CD8-positive, alpha-beta memory T cell (primary cell): ENCODE data around the gene SMCO4. TPM values are rescaled to one million over a fixed set of nuclear protein-coding genes. Genes with fewer than 3 reads are reported as not detected.
"Not testable (repeated sequence)": the region's sequence is repeated elsewhere in the genome, so short reads cannot be mapped to it uniquely, and the experiment has no call there.

Source experiments
- CTCF ChIA-PET: fragments of 350-600 bp; sonication (Branson Sonifier 250); formaldehyde crosslinking; loops from one replicate; lab custom pipeline; 2021; ENCODE audit warnings: antibody characterized with exemption; lab: Charles Lee
- POLR2A ChIA-PET: fragments of 350-600 bp; sonication (Branson Sonifier 250); formaldehyde crosslinking; loops from one replicate; lab custom pipeline; 2021; ENCODE audit warnings: antibody characterized with exemption; lab: Charles Lee
- DNase-seq, 5 donors: peaks; one replicate each; pipeline versions ENCODE4 v3.0.0 to v3.0.0-alpha.2; 2020 to 2022; ENCODE audit warnings: mixed read lengths in 1 of 5
- H3K27ac ChIP-seq: one replicate; pipeline ENCODE4 v1.7.0; 2013; ENCODE audit warnings: low read depth, mild to moderate bottlenecking, low read length, moderate library complexity
- H3K27me3 ChIP-seq: 2 replicates; pipeline ENCODE4 v1.7.0; 2013; ENCODE audit warnings: low read length, mild to moderate bottlenecking; ENCODE audit not compliant: insufficient read depth, poor library complexity, severe bottlenecking
- H3K36me3 ChIP-seq: 2 replicates; pipeline ENCODE4 v1.7.0; 2013; ENCODE audit warnings: mild to moderate bottlenecking, low read length, moderate library complexity; ENCODE audit not compliant: insufficient read depth
- H3K4me1 ChIP-seq: 2 replicates; pipeline ENCODE4 v1.7.0; 2013; ENCODE audit warnings: mild to moderate bottlenecking, low read length, moderate library complexity; ENCODE audit not compliant: insufficient read depth
- H3K4me3 ChIP-seq: 2 replicates; pipeline ENCODE4 v1.7.0; 2013; ENCODE audit warnings: mild to moderate bottlenecking, low read length
- H3K9me3 ChIP-seq: 2 replicates; pipeline ENCODE4 v1.7.0; 2013; ENCODE audit warnings: mild to moderate bottlenecking, low read length
- H3K27ac Mint-ChIP-seq, 8 donors: one replicate each; pipeline ENCODE4 v1.8.0; 2020 to 2021; ENCODE audit warnings: mixed read lengths in 8 of 8, mild to moderate bottlenecking in 6 of 8, inconsistent platforms in 3 of 8, moderate library complexity in 3 of 8
- H3K27me3 Mint-ChIP-seq, 2 donors: one replicate each; pipeline ENCODE4 v1.8.0; 2020 to 2021; ENCODE audit warnings: mixed read lengths in 2 of 2, mild to moderate bottlenecking in 1 of 2, moderate library complexity in 1 of 2
- H3K36me3 Mint-ChIP-seq, 3 donors: one replicate each; pipeline ENCODE4 v1.8.0; 2020 to 2021; ENCODE audit warnings: mixed read lengths in 3 of 3, inconsistent platforms in 1 of 3, mild to moderate bottlenecking in 1 of 3
- H3K4me1 Mint-ChIP-seq, 3 donors: one replicate each; pipeline ENCODE4 v1.8.0; 2020 to 2021; ENCODE audit warnings: mixed read lengths in 3 of 3, inconsistent platforms in 1 of 3, mild to moderate bottlenecking in 1 of 3
- H3K4me3 Mint-ChIP-seq, 7 donors: one replicate each; pipeline ENCODE4 v1.8.0; 2020 to 2021; ENCODE audit warnings: mixed read lengths in 7 of 7, mild to moderate bottlenecking in 6 of 7, moderate library complexity in 4 of 7, inconsistent platforms in 2 of 7
- H3K9me3 Mint-ChIP-seq, 5 donors: one replicate each; pipeline ENCODE4 v1.8.0; 2020 to 2022; ENCODE audit warnings: mixed read lengths in 5 of 5, mild to moderate bottlenecking in 3 of 5, moderate library complexity in 2 of 5, inconsistent platforms in 1 of 5
- polyA plus RNA-seq: library from polyadenylated mRNA; unstranded; fragments of 300-500 nt; fragmentation: Illumina TruSeq; gene quantifications from one replicate; pipeline ENCODE4 v1.2.3, GENCODE V29; 2021
- total RNA-seq, 2 experiments: library from RNA; stranded (reverse); gene quantifications; one replicate each; pipeline ENCODE4 v1.2.3, GENCODE V29; 2021

Gene SMCO4
- total and polyA plus RNA-seq, 3 experiments from 2014 or later = 8.2 to 10.8 (median 9.0) TPM

DNA sequence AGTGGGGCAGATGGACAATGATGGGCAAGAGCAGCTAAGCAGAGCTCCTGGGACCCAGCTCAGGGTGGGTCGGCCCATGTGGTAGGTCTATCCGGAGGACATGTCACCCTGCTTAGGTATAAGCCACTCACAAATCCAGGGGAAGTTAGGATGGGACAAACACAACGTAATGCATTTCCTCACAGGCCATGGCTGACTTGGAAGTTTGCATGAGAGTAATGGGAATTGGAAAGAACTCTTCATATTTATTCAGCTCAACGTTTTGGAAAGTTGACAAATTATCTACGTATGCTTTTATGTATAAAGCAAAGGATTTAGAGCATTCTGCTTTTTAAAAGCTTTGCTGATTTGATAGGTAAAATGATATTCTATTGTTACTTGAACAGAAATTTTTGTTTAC is 74.9 kb downstream of the SMCO4 start:
- Histone ChIP-seq H3K27ac (no peak overlapping the region), H3K36me3 (no peaks in the 10 kb centered on the region), H3K4me3 (no peak overlapping the region), H3K9me3 (no peaks in the 10 kb centered on the region), H3K4me1 (no peaks in the 10 kb centered on the region), H3K27me3 (no peaks in the 10 kb centered on the region)
- no peak for DNase-seq
- ChIA-PET POLR2A (no interaction called here), CTCF (no interaction called here)
- H3K9me3 Mint-ChIP-seq = peaks cover 0 to 4% (median 0%) of the 10 kb centered on the region in 5 donors
- peaks cover 0 to 4% of the 10 kb centered on the region in 2 donors for H3K27me3 Mint-ChIP-seq
- no peaks in the 10 kb centered on the region for H3K36me3 Mint-ChIP-seq
- no peak overlapping the region for H3K4me3 Mint-ChIP-seq
- H3K27ac Mint-ChIP-seq = no peak overlapping the region
- H3K4me1 Mint-ChIP-seq = no peaks in the 10 kb centered on the region

DNA sequence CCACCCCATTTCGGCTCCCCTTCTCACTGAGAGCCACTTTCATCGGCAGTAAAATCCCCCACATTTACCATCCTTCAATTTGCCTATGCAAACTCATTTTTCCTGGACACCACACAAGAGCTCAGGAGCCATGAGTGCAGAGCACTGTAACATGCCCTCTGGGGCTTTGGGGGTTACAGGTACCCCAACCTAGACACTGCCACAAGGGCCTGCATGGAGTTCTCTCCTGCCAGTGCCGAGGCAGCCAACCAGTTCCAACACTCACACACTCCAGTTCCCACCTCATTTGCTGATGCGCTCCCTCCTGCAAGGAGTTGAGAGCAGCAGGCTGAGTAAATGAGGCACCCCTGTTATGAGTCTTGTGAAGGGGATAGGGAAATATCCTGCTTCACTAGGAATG is 76.1 kb downstream of the SMCO4 start:
- H3K4me1 Mint-ChIP-seq = no peaks in the 10 kb centered on the region
- peaks cover 0 to 6% of the 10 kb centered on the region in 2 donors for H3K27me3 Mint-ChIP-seq
- POLR2A ChIA-PET = no interaction called here
- Histone ChIP-seq H3K4me1 (no peaks in the 10 kb centered on the region), H3K9me3 (no peaks in the 10 kb centered on the region), H3K27ac (no peak overlapping the region), H3K27me3 (no peaks in the 10 kb centered on the region), H3K36me3 (no peaks in the 10 kb centered on the region), H3K4me3 (no peak overlapping the region)
- no peak for DNase-seq
- CTCF ChIA-PET = no interaction called here
- H3K27ac Mint-ChIP-seq = no peak overlapping the region
- H3K4me3 Mint-ChIP-seq = no peak overlapping the region
- H3K36me3 Mint-ChIP-seq = no peaks in the 10 kb centered on the region
- peaks cover 0 to 4% (median 0%) of the 10 kb centered on the region in 5 donors for H3K9me3 Mint-ChIP-seq

DNA sequence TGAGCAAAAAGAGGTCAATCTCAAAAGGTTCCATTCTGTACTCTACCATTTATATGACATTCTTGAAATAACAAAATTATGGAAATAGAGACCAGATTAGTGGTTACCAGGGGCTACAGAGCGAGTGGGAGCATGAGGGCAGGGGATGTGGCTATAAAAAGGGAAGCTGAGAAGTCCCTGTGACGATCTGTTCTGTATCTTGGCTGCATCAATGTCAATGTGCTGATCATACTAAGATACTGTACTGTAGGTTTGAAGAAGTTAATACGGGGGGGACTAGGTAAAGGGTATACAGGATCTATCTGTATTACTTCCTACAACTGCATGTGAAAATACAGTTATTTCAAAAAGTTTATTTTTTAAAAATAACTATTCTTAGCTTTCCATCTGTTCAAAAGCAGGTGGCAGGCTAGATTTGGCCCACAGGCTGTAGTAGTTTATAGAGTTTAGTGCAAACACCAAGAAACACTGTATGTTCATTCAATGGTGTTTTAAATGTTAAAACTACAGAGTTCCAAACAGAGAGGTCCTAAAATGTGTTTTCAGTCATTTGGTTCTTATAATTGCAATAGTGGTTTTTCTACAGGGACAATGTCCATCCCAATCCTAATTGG is 78.2 kb downstream of the SMCO4 start:
- Mint-ChIP-seq H3K27ac (no peak overlapping the region), H3K4me3 (no peak overlapping the region), H3K36me3 (no peaks in the 10 kb centered on the region), H3K27me3 (peaks cover 0 to 8% of the 10 kb centered on the region in 2 donors), H3K4me1 (no peaks in the 10 kb centered on the region), H3K9me3 (peaks cover 0 to 2% (median 0%) of the 10 kb centered on the region in 5 donors)
- no peak for DNase-seq
- Histone ChIP-seq H3K4me1 (no peaks in the 10 kb centered on the region), H3K36me3 (no peaks in the 10 kb centered on the region), H3K27ac (no peak overlapping the region), H3K9me3 (no peaks in the 10 kb centered on the region), H3K4me3 (no peak overlapping the region), H3K27me3 (no peaks in the 10 kb centered on the region)
- CTCF ChIA-PET = no interaction called here
- POLR2A ChIA-PET = no interaction called here

DNA sequence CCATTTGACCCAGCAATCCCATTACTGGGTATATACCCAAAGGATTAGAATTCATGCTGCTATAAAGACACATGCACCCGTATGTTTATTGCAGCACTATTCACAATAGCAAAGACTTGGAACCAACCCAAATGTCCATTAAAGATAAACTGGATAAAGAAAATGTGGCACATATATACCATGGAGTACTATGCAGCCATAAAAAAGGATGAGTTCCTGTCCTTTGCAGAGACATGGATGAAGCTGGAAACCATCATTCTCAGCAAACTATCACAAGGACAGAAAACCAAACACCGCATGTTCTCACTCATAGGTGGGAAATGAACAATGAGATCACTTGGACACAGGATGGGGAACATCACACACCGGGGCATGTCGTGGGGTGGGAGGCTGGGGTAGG is 79.5 kb downstream of the SMCO4 start:
- H3K27ac Mint-ChIP-seq, H3K4me3 ChIP-seq, H3K36me3 Mint-ChIP-seq, H3K27ac ChIP-seq, H3K4me1 ChIP-seq, H3K27me3 Mint-ChIP-seq, H3K4me1 Mint-ChIP-seq, POLR2A ChIA-PET, CTCF ChIA-PET, H3K27me3 ChIP-seq, H3K4me3 Mint-ChIP-seq, H3K36me3 ChIP-seq, DNase-seq, H3K9me3 Mint-ChIP-seq, H3K9me3 ChIP-seq: not testable (repeated sequence)

DNA sequence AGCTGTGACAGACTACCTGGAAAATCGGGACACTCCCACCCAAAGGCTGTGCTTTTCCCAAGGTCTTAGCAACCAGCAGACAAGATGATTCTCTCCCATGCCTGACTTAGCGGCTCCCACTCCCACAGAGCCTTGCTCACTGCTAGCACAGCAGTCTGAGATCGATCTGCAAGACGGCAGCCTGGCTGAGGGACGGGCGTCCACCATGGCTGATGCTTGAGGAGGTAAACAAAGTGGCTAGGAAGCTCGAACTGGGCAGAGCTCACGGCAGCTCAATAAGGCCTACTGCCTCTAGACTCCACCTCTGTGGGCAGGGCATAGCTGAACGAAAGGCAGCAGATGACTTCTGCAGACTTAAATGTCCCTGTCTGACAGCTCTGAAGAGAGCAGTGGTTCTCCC is 84.9 kb downstream of the SMCO4 start:
- Mint-ChIP-seq H3K4me3 (no peak overlapping the region), H3K4me1 (no peaks in the 10 kb centered on the region), H3K27me3 (peaks cover 7% of the 10 kb centered on the region in 2 donors), H3K36me3 (no peaks in the 10 kb centered on the region), H3K27ac (peak overlapping the region in 1 of 8 donors; percentile 46), H3K9me3 (peaks cover 0 to 6% (median 0%) of the 10 kb centered on the region in 5 donors)
- H3K27me3 ChIP-seq = no peaks in the 10 kb centered on the region
- no peak overlapping the region for H3K4me3 ChIP-seq
- ChIA-PET CTCF (no interaction called here), POLR2A (no interaction called here)
- no peak overlapping the region for H3K27ac ChIP-seq
- H3K9me3 ChIP-seq = no peaks in the 10 kb centered on the region
- no peaks in the 10 kb centered on the region for H3K4me1 ChIP-seq
- no peak for DNase-seq
- H3K36me3 ChIP-seq = no peaks in the 10 kb centered on the region

DNA sequence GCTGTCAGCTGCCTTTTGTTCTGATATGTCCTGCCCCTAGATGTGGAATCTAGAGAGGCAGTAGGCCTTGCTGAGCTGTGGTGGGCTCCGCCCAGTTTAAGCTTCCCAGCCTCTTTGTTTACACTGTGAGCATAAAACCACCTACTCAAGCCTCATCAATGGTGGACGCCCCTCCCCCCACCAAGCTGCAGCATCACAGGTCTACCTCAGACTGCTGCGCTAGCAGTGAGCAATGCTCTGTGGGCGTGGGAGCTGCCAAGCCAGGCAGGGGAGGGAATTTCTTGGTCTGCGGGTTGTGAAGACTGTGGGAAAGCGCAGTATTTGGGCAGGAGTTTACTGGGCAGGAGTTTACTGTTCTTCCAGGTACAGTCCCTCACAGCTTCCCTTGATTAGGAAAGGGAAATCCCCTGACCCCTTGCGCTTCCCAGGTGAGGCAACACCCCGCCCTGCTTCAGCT is 98.5 kb downstream of the SMCO4 start:
- peak in 1 of 5 donors; percentile 56 for DNase-seq

DNA sequence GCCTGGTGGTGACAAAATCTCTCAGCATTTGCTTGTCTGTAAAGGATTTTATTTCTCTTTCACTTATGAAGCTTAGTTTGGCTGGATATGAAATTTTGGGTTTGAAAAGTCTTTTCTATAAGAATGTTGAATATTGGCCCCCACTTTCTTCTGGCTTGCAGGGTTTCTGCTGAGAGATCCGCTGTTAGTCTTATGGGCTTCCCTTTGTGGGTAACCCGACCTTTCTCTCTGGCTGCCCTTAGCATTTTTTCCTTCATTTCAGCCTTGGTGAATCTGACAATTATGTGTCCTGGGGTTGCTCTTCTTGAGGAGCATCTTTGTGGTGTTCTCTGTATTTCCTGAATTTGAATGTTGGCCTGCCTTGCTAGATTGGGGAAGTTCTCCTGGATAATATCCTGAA is 100.0 kb downstream of the SMCO4 start:
- H3K9me3 ChIP-seq, H3K4me3 Mint-ChIP-seq, CTCF ChIA-PET, POLR2A ChIA-PET, H3K4me1 ChIP-seq, H3K36me3 Mint-ChIP-seq, H3K27ac Mint-ChIP-seq, H3K4me1 Mint-ChIP-seq, H3K36me3 ChIP-seq, H3K27me3 Mint-ChIP-seq, H3K9me3 Mint-ChIP-seq, H3K4me3 ChIP-seq, DNase-seq, H3K27me3 ChIP-seq, H3K27ac ChIP-seq: not testable (repeated sequence)

More for the DNA sequence above, 98.5 kb downstream of the SMCO4 start:
- peaks cover 0 to 7% (median 5%) of the 10 kb centered on the region in 5 donors for H3K9me3 Mint-ChIP-seq
- H3K27ac ChIP-seq = no peak overlapping the region
- peaks cover 3 to 11% of the 10 kb centered on the region in 2 donors for H3K27me3 Mint-ChIP-seq
- H3K36me3 Mint-ChIP-seq = no peaks in the 10 kb centered on the region
- H3K4me3 ChIP-seq = no peak overlapping the region
- no peaks in the 10 kb centered on the region for H3K27me3 ChIP-seq
- POLR2A ChIA-PET = no interaction called here
- H3K4me1 Mint-ChIP-seq = no peaks in the 10 kb centered on the region
- H3K4me3 Mint-ChIP-seq = no peak overlapping the region
- no peaks in the 10 kb centered on the region for H3K36me3 ChIP-seq
- no peak overlapping the region for H3K27ac Mint-ChIP-seq
- CTCF ChIA-PET = no interaction called here
- no peaks in the 10 kb centered on the region for H3K9me3 ChIP-seq
- no peaks in the 10 kb centered on the region for H3K4me1 ChIP-seq

DNA sequence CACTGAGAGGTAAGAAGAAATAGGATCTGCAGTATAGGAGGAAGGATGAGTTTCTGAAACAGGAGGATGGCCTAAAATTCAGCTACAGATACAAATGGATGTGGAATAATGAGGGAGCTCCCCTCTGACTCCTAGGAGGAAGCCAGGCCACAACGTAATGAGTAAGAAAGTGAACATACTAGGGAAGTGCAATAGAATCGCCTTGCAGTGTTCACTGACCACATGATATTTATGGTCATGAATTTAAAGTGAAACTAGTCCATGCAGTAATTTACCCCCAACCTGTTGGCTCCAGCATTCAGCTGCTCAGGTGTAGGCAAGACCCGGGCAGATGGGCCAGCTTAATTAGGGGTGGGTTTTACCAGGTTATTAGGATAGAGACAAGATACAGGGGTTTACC is 110.9 kb downstream of the SMCO4 start:
- CTCF ChIA-PET = no interaction called here
- Mint-ChIP-seq H3K4me1 (no peaks in the 10 kb centered on the region), H3K9me3 (peaks cover 0 to 6% (median 0%) of the 10 kb centered on the region in 5 donors)

More for the DNA sequence above, 110.9 kb downstream of the SMCO4 start:
- no peaks in the 10 kb centered on the region for H3K36me3 Mint-ChIP-seq
- no peak for DNase-seq
- Histone ChIP-seq H3K36me3 (no peaks in the 10 kb centered on the region), H3K4me3 (no peak overlapping the region), H3K27me3 (no peaks in the 10 kb centered on the region), H3K9me3 (no peaks in the 10 kb centered on the region), H3K4me1 (no peaks in the 10 kb centered on the region), H3K27ac (no peak overlapping the region)
- POLR2A ChIA-PET = no interaction called here
- H3K4me3 Mint-ChIP-seq = no peak overlapping the region
- H3K27me3 Mint-ChIP-seq = peaks cover 0 to 2% of the 10 kb centered on the region in 2 donors
- H3K27ac Mint-ChIP-seq = peak overlapping the region in 1 of 8 donors; percentile 60
